ENCODE measurements around the gene NOL9. TPM values are rescaled to one million over a fixed set of nuclear protein-coding genes. Genes with fewer than 3 reads are reported as not detected.

The NOL9 gene
- polyA plus RNA-seq, 3 donors: 3.7 to 11.5 (median 7.6) TPM

DNA sequence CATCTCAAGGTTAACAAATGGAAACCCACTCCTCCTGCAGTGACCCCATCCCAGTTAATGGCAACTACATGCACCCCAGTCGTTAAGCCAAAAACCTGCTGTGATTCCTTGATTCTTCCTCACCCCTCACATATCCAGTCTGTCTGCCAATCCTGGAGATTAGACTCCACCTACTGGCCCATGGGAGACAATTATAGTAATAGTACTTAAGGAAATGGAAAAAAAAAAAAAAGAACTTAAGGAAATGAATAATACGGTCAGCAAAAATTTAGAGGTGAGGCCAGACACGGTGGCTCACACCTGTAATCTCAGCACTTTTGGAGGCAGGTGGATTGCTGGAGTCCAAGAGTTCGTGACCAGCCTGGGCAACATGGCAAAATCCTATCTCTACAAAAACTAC is 7.0 kb downstream of the NOL9 start:
- Mint-ChIP-seq H3K27me3 (ENCODE audit: low read depth in 3 of 3) (no peaks in the 10 kb centered on the region), H3K4me1 (peaks cover 18% of the 10 kb centered on the region), H3K36me3 (peaks cover 57 to 93% of the 10 kb centered on the region in 2 donors), H3K27ac (peak overlapping the region in 4 of 7 donors; percentile 27 to 60 (median 40)), H3K9me3 (peaks cover 0 to 1% (median 0%) of the 10 kb centered on the region in 7 donors), H3K4me3 (no peak overlapping the region)
- intact Hi-C loops (cut with micrococcal nuclease): loop anchor here in 1 of 2 donors (5.0 kb wide), 1 partner anchor 385 kb away; no protein-coding TSS in a partner anchor
- TF ChIP-seq, protein P1, sequence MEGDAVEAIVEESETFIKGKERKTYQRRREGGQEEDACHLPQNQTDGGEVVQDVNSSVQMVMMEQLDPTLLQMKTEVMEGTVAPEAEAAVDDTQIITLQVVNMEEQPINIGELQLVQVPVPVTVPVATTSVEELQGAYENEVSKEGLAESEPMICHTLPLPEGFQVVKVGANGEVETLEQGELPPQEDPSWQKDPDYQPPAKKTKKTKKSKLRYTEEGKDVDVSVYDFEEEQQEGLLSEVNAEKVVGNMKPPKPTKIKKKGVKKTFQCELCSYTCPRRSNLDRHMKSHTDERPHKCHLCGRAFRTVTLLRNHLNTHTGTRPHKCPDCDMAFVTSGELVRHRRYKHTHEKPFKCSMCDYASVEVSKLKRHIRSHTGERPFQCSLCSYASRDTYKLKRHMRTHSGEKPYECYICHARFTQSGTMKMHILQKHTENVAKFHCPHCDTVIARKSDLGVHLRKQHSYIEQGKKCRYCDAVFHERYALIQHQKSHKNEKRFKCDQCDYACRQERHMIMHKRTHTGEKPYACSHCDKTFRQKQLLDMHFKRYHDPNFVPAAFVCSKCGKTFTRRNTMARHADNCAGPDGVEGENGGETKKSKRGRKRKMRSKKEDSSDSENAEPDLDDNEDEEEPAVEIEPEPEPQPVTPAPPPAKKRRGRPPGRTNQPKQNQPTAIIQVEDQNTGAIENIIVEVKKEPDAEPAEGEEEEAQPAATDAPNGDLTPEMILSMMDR (IDR thresholded peaks at IDR 0.05): no peak
- Histone ChIP-seq H3K4me2 (replicated peaks; ENCODE audit: extremely low read depth, low read length, poor library complexity, severe bottlenecking) (no peak overlapping the region), H3K36me3 (replicated peaks in 1 of 2; ENCODE audit: control insufficient read depth in 1 of 2, insufficient read depth in 2 of 2, low read length in 2 of 2) (peaks cover 55 to 79% of the 10 kb centered on the region in 2 donors), H3K9ac (ENCODE audit: insufficient read depth, low read length, poor library complexity, severe bottlenecking) (no peak overlapping the region), H3K27ac (ENCODE audit: low read depth in 1 of 2, low read length in 2 of 2) (no peak overlapping the region), H3K4me3 (replicated peaks in 1 of 3; ENCODE audit: low read depth in 2 of 3, low read length in 3 of 3) (no peak overlapping the region), H3K9me3 (replicated peaks in 1 of 2; ENCODE audit: control insufficient read depth in 1 of 2, insufficient read depth in 1 of 2, low read length in 2 of 2) (no peaks in the 10 kb centered on the region), H2AFZ (ENCODE audit: insufficient read depth, low read depth, low read length, poor library complexity, severe bottlenecking) (no peak overlapping the region), H3K79me2 (ENCODE audit: insufficient read depth, low read length) (no peaks in the 10 kb centered on the region), H3K4me1 (ENCODE audit: control insufficient read depth in 1 of 2, insufficient read depth in 2 of 2, low read length in 2 of 2) (peaks cover 6 to 7% of the 10 kb centered on the region in 2 donors), H4K20me1 (ENCODE audit: insufficient read depth, low read length) (peaks cover 8% of the 10 kb centered on the region), H3K27me3 (ENCODE audit: control insufficient read depth in 2 of 2, insufficient read depth in 2 of 2, low read length in 2 of 2) (no peaks in the 10 kb centered on the region)
- 40% methylated on average over 1 of the region's 4 CpGs for WGBS (ENCODE audit: insufficient coverage)
- DNase-seq: no peak

DNA sequence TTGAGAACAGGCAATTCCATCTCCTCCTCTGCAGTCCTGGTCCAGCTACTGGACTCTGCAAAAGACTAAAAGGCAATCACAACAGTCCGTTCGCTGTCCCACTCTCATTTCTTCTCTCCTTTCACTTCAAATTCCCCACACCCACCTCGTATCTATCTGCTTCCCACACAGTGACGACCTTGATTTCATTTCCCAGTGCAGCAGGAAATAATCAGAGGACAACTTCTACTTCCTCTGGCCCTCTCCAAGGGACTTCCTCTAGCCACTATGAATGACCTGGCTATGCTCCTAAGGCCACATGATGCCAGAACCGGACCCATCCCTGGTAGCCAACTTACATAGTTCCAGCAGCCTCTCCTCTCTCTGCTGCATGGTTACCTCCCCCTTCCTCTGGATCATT is 8.0 kb downstream of the NOL9 start:
- H3K36me3 ChIP-seq (replicated peaks in 1 of 2; ENCODE audit: control insufficient read depth in 1 of 2, insufficient read depth in 2 of 2, low read length in 2 of 2): peaks cover 62 to 86% of the 10 kb centered on the region in 2 donors
- DNase-seq: no peak
- H3K79me2 ChIP-seq (ENCODE audit: insufficient read depth, low read length): no peaks in the 10 kb centered on the region
- Mint-ChIP-seq H3K4me1 (peaks cover 18% of the 10 kb centered on the region), H3K36me3 (peaks cover 64 to 96% of the 10 kb centered on the region in 2 donors), H3K27ac (peak overlapping the region; percentile 2 to 55 (median 28)), H3K9me3 (peaks cover 0 to 1% (median 0%) of the 10 kb centered on the region in 7 donors), H3K27me3 (ENCODE audit: low read depth in 3 of 3) (no peaks in the 10 kb centered on the region), H3K4me3 (no peak overlapping the region)
- H2AFZ ChIP-seq (ENCODE audit: insufficient read depth, low read depth, low read length, poor library complexity, severe bottlenecking): no peak overlapping the region
- H3K9me3 ChIP-seq (replicated peaks in 1 of 2; ENCODE audit: control insufficient read depth in 1 of 2, insufficient read depth in 1 of 2, low read length in 2 of 2): no peaks in the 10 kb centered on the region
- WGBS (ENCODE audit: insufficient coverage): 57% methylated on average over 5 of the region's 5 CpGs
- intact Hi-C loops (cut with micrococcal nuclease): loop anchor here in 1 of 2 donors (5.0 kb wide), 1 partner anchor 386 kb away; no protein-coding TSS in a partner anchor
- no peak overlapping the region for H3K9ac ChIP-seq (ENCODE audit: insufficient read depth, low read length, poor library complexity, severe bottlenecking)
- H3K4me3 ChIP-seq (replicated peaks in 1 of 3; ENCODE audit: low read depth in 2 of 3, low read length in 3 of 3): no peak overlapping the region
- TF ChIP-seq, protein P1 (IDR thresholded peaks at IDR 0.05): no peak
- peaks cover 8% of the 10 kb centered on the region for H4K20me1 ChIP-seq (ENCODE audit: insufficient read depth, low read length)
- peak overlapping the region in 1 of 2 donors; percentile 28 for H3K27ac ChIP-seq (ENCODE audit: low read depth in 1 of 2, low read length in 2 of 2)
- H3K4me2 ChIP-seq (replicated peaks; ENCODE audit: extremely low read depth, low read length, poor library complexity, severe bottlenecking): no peak overlapping the region
- peaks cover 6 to 7% of the 10 kb centered on the region in 2 donors for H3K4me1 ChIP-seq (ENCODE audit: control insufficient read depth in 1 of 2, insufficient read depth in 2 of 2, low read length in 2 of 2)
- H3K27me3 ChIP-seq (ENCODE audit: control insufficient read depth in 2 of 2, insufficient read depth in 2 of 2, low read length in 2 of 2): no peaks in the 10 kb centered on the region

Measured in CD14-positive monocyte (primary cell).